Astrocyte (in vitro differentiated cells and primary cell): ENCODE results near the gene IFRD1. TPM values are rescaled to one million over a fixed set of nuclear protein-coding genes. Genes with fewer than 3 reads are reported as not detected.

Experiments used
- DNase-seq: peaks from one replicate; pipeline ENCODE4 v3.0.0-alpha.2; 2010; ENCODE audit warnings: low read depth
- FAIRE-seq: peaks from 2 replicates; lab custom pipeline; 2011; peaks lifted over from hg19 to GRCh38; lab: Jason Lieb, UNC
- H2AFZ ChIP-seq: 2 replicates; pipeline ENCODE4 v1.6.0; 2012; ENCODE audit warnings: low read depth, low read length, inconsistent platforms
- H3K27ac ChIP-seq: 2 replicates; pipeline ENCODE4 v1.5.1; 2011; ENCODE audit warnings: low read depth, low read length, inconsistent platforms
- H3K27me3 ChIP-seq: 2 replicates; pipeline ENCODE4 v1.6.0; 2011; ENCODE audit warnings: low read length, inconsistent platforms; ENCODE audit not compliant: insufficient read depth
- H3K36me3 ChIP-seq: 2 replicates; pipeline ENCODE4 v1.5.1; 2011; ENCODE audit warnings: low read length, inconsistent platforms; ENCODE audit not compliant: insufficient read depth
- H3K4me1 ChIP-seq: 2 replicates; pipeline ENCODE4 v1.5.1; 2011; ENCODE audit warnings: low read length, inconsistent platforms; ENCODE audit not compliant: insufficient read depth
- H3K4me2 ChIP-seq: 2 replicates; pipeline ENCODE4 v1.6.0; 2012; ENCODE audit warnings: low read length, inconsistent platforms
- H3K4me3 ChIP-seq: 2 replicates; pipeline ENCODE4 v1.5.1; 2011; ENCODE audit warnings: low read depth, mild to moderate bottlenecking, low read length, inconsistent platforms; ENCODE audit not compliant: insufficient read depth
- H3K79me2 ChIP-seq: 2 replicates; pipeline ENCODE4 v1.6.0; 2012; ENCODE audit warnings: mild to moderate bottlenecking, low read length, inconsistent platforms; ENCODE audit not compliant: insufficient read depth
- H3K9ac ChIP-seq: 2 replicates; pipeline ENCODE4 v1.6.0; 2012; ENCODE audit warnings: mild to moderate bottlenecking, low read length, inconsistent platforms
- H3K9me3 ChIP-seq: 2 replicates; pipeline ENCODE4 v1.5.1; 2012; ENCODE audit warnings: low read depth, mild to moderate bottlenecking, low read length, inconsistent platforms; ENCODE audit not compliant: insufficient read depth
- H4K20me1 ChIP-seq: 2 replicates; pipeline ENCODE4 v1.6.0; 2012; ENCODE audit warnings: low read length, inconsistent platforms; ENCODE audit not compliant: insufficient read depth
- H3K27ac Mint-ChIP-seq: one replicate; pipeline ENCODE4 v1.8.0; 2021; ENCODE audit warnings: mild to moderate bottlenecking, mixed read lengths; ENCODE audit not compliant: unreplicated experiment
- H3K27me3 Mint-ChIP-seq: one replicate; pipeline ENCODE4 v1.8.0; 2021; ENCODE audit warnings: low read depth, mixed read lengths; ENCODE audit not compliant: unreplicated experiment
- H3K36me3 Mint-ChIP-seq: one replicate; pipeline ENCODE4 v1.8.0; 2021; ENCODE audit warnings: low read depth, mixed read lengths; ENCODE audit not compliant: unreplicated experiment
- H3K4me1 Mint-ChIP-seq: one replicate; pipeline ENCODE4 v1.8.0; 2021; ENCODE audit warnings: low read depth, mixed read lengths; ENCODE audit not compliant: unreplicated experiment
- H3K4me3 Mint-ChIP-seq: one replicate; pipeline ENCODE4 v1.8.0; 2021; ENCODE audit warnings: mild to moderate bottlenecking, moderate library complexity, mixed read lengths; ENCODE audit not compliant: unreplicated experiment
- H3K9me3 Mint-ChIP-seq: one replicate; pipeline ENCODE4 v1.8.0; 2021; ENCODE audit warnings: mild to moderate bottlenecking, mixed read lengths; ENCODE audit not compliant: unreplicated experiment
- CTCF ChIP-seq: IDR thresholded peaks from 2 replicates; pipeline ENCODE4 v1.5.1; 2011; ENCODE audit warnings: low read depth, mild to moderate bottlenecking, inconsistent platforms, low read length, moderate library complexity; ENCODE audit not compliant: insufficient read depth
- EZH2 ChIP-seq: IDR thresholded peaks from 2 replicates; pipeline ENCODE4 v1.6.1; 2012; ENCODE audit warnings: mild to moderate bottlenecking, low read length, inconsistent platforms; ENCODE audit not compliant: insufficient read depth
- total RNA-seq: library from RNA; stranded (reverse); gene quantifications from 2 replicates; pipeline ENCODE4 v1.2.1, GENCODE V29; 2021

The IFRD1 gene
- total RNA-seq, 1 donor from 2014 or later = 101 TPM

GRCh38 chr7:112487457-112488263 lies 37.4 kb downstream of the IFRD1 start:
- Histone ChIP-seq H3K27ac (no peak overlapping the region), H3K9ac (no peak overlapping the region), H3K27me3 (no peaks in the 10 kb centered on the region), H3K36me3 (no peaks in the 10 kb centered on the region), H3K4me2 (no peak overlapping the region), H4K20me1 (no peaks in the 10 kb centered on the region), H3K9me3 (no peaks in the 10 kb centered on the region), H3K4me3 (no peak overlapping the region), H3K79me2 (no peaks in the 10 kb centered on the region), H3K4me1 (peaks cover 15% of the 10 kb centered on the region), H2AFZ (no peak overlapping the region)
- no peaks in the 10 kb centered on the region for H3K9me3 Mint-ChIP-seq
- H3K27me3 Mint-ChIP-seq = no peaks in the 10 kb centered on the region
- TF ChIP-seq EZH2 (no peak), CTCF (no peak)
- H3K36me3 Mint-ChIP-seq = peaks cover 14% of the 10 kb centered on the region
- H3K27ac Mint-ChIP-seq = no peak overlapping the region
- DNase-seq = no peak
- no peak overlapping the region for H3K4me3 Mint-ChIP-seq
- H3K4me1 Mint-ChIP-seq = peaks cover 25% of the 10 kb centered on the region
- no peak for FAIRE-seq

GRCh38 chr7:112488264-112488552 lies 37.9 kb downstream of the IFRD1 start:
- no peak overlapping the region for H2AFZ ChIP-seq
- no peaks in the 10 kb centered on the region for H4K20me1 ChIP-seq
- no peaks in the 10 kb centered on the region for H3K27me3 ChIP-seq
- TF ChIP-seq CTCF = no peak
- TF ChIP-seq EZH2 = no peak
- no peak overlapping the region for H3K4me3 ChIP-seq
- peaks cover 14% of the 10 kb centered on the region for H3K4me1 ChIP-seq
- Mint-ChIP-seq H3K36me3 (peaks cover 14% of the 10 kb centered on the region), H3K4me1 (peaks cover 21% of the 10 kb centered on the region), H3K27me3 (no peaks in the 10 kb centered on the region), H3K27ac (no peak overlapping the region), H3K4me3 (no peak overlapping the region), H3K9me3 (no peaks in the 10 kb centered on the region)
- FAIRE-seq (no peak), DNase-seq (no peak)
- no peaks in the 10 kb centered on the region for H3K9me3 ChIP-seq
- no peaks in the 10 kb centered on the region for H3K79me2 ChIP-seq
- no peak overlapping the region for H3K4me2 ChIP-seq
- H3K9ac ChIP-seq = no peak overlapping the region
- H3K27ac ChIP-seq = no peak overlapping the region
- H3K36me3 ChIP-seq = no peaks in the 10 kb centered on the region

DNA sequence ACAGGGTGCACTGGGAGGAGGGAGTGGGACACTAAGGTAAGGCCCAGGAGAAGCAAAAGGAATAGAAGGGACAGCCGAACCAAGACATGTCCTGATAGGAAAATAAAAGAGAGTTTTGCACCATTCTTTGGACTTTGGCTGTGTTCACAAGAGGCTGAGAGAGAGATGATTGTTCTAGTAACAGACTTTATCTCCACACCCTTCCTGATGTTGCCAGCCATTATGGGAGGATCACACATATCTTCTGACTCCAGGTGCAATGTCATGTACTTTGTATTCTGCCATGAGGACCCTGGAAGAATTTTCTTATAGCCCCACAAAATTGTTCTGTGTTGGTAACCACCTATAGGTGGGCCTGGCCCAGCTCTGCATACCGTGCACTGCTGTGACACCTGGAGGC lies 41.9 kb downstream of the IFRD1 start:
- H3K4me1 ChIP-seq = no peaks in the 10 kb centered on the region
- no peaks in the 10 kb centered on the region for H3K4me1 Mint-ChIP-seq
- H3K4me3 ChIP-seq = no peak overlapping the region
- no peaks in the 10 kb centered on the region for H3K79me2 ChIP-seq
- H3K4me2 ChIP-seq = no peak overlapping the region
- no peak overlapping the region for H2AFZ ChIP-seq
- TF ChIP-seq EZH2 = no peak
- no peak for TF ChIP-seq CTCF
- H3K36me3 Mint-ChIP-seq = peaks cover 11% of the 10 kb centered on the region
- no peak overlapping the region for H3K27ac Mint-ChIP-seq
- no peaks in the 10 kb centered on the region for H3K9me3 Mint-ChIP-seq
- H3K9me3 ChIP-seq = no peaks in the 10 kb centered on the region
- H3K36me3 ChIP-seq = no peaks in the 10 kb centered on the region
- no peak overlapping the region for H3K27ac ChIP-seq
- FAIRE-seq = no peak
- no peak overlapping the region for H3K4me3 Mint-ChIP-seq
- H3K27me3 ChIP-seq = peaks cover under 1% of the 10 kb centered on the region
- peaks cover 9% of the 10 kb centered on the region for H3K27me3 Mint-ChIP-seq
- H4K20me1 ChIP-seq = no peaks in the 10 kb centered on the region
- DNase-seq = no peak
- no peak overlapping the region for H3K9ac ChIP-seq
